Smooth muscle cell of the coronary artery (primary cell): ENCODE results near the gene PATE1. TPM values are rescaled to one million over a fixed set of nuclear protein-coding genes. Genes with fewer than 3 reads are reported as not detected.

Source experiments
- total RNA-seq: library from RNA; depleted of rRNA; stranded (reverse); fragments of >200 nt; gene quantifications from 2 replicates; pipeline ENCODE4 v1.2.3, GENCODE V29; 2014; ENCODE audit warnings: low replicate concordance

Gene PATE1, protein sequence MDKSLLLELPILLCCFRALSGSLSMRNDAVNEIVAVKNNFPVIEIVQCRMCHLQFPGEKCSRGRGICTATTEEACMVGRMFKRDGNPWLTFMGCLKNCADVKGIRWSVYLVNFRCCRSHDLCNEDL
- not detected in 2 replicates for total RNA-seq

DNA sequence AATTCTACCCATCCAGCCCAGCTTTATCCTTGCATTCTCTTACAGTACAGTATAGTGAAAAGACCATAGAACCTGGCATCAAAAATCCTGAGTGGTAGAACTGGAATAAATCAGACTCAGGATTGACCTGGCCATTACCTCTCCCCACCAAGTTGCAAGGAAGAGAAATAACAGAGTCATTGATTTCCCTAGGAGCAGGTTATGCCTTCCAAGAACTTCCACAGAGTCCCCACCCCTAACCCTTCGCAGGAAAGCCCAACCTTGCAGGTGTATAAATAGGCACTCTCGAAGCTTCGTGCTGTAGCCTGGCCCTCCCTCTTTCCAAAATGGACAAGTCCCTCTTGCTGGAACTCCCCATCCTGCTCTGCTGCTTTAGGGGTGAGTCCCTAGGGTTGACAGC, at the start of gene PATE1:
Gene PATE1, plus strand, starts transcription at position 301 of the 400 bp plus-strand sequence. Its CDS starts 26 bp downstream, at position 327.

DNA sequence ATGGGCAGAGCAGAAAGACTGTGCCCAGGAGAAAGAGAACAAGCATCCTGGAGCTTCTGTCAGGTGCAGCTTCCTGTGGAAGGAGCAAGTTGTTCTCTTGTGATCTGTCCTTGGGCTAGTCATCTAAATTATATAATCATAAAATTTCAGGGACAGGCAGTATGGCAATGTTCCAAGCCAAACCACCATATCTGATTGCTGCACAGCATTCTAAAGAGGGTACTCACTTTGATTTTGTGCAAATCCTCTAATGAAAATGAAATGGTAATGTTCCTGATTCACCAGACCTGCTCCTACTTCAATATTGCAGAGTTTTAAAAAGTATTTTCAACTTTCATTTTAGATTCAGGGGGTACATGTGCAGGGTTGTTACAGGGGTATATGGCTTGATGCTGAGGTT, 32.6 kb downstream of the PATE1 start, which contains the start of gene PATE2:
Gene PATE2, minus strand, starts transcription at position 101 of the 400 bp plus-strand sequence. Its CDS starts 55 bp downstream, at position 46.

GRCh38 chr11:125787827-125788226, 41.7 kb downstream of the PATE1 start, which contains the start of gene PATE3:
TSS of gene PATE3 (plus strand) at chr11:125788127. CDS start at chr11:125788152, 25 bp downstream.

Other genes with a start within 250 kb of the PATE1 start
- 76.6 and 98.1 TPM in 2 replicates for gene EI24, start 176.8 kb upstream of the PATE1 start, total RNA-seq
- 245 and 789 TPM in 2 replicates for gene STT3A, start 153.4 kb upstream of the PATE1 start, total RNA-seq
- 14.2 and 16.1 TPM in 2 replicates for gene CHEK1, start 121.1 kb upstream of the PATE1 start, total RNA-seq
- gene ACRV1, start 65.4 kb upstream of the PATE1 start, total RNA-seq: not detected in 2 replicates
- gene PATE2, start 32.5 kb downstream of the PATE1 start, total RNA-seq: 0.15 TPM in 1 of 2 replicates, not detected in the other
- gene PATE3, start 41.8 kb downstream of the PATE1 start, total RNA-seq: not detected in 2 replicates
- not detected in 2 replicates for gene PATE4, start 87.0 kb downstream of the PATE1 start, total RNA-seq
- 3.0 and 4.0 TPM in 2 replicates for gene HYLS1, start 141.4 kb downstream of the PATE1 start, total RNA-seq
- 10.9 and 12.1 TPM in 2 replicates for gene PUS3, start 156.9 kb downstream of the PATE1 start, total RNA-seq
- 0.12 TPM in 1 of 2 replicates, not detected in the other for gene DDX25, start 158.2 kb downstream of the PATE1 start, total RNA-seq
- gene VSIG10L2, start 199.8 kb downstream of the PATE1 start, total RNA-seq: not detected in 2 replicates